ENCODE measurements around the gene NPRL2. TPM values are rescaled to one million over a fixed set of nuclear protein-coding genes. Genes with fewer than 3 reads are reported as not detected.

The NPRL2 gene
- total and polyA plus RNA-seq, 9 of the 15 experiments (the other 6 are each of a cell fraction or from before 2014, with no cell fraction given) = 17.4 to 40.4 (median 24.4) TPM

- TF ChIP-seq XRCC5 (IDR thresholded peaks at IDR 0.05; ENCODE audit: low read depth, low read length) = 0 out of 2 replicates have a peak, but pooled peaks have one; percentile 49
- peak; percentile 25; the same call in 1 of the 2 replicates for TF ChIP-seq RB1 (IDR thresholded peaks at IDR 0.05; ENCODE audit: low read depth)
- peak; percentile 63 for TF ChIP-seq SP1 (CRISPR knock-in tag; IDR thresholded peaks at IDR 0.05)
- TF ChIP-seq RBM22 (IDR thresholded peaks at IDR 0.05; ENCODE audit: low read depth, low read length, poor library complexity, severe bottlenecking) = peak; percentile 96
- peak; percentile 92 for TF ChIP-seq NFYB (IDR thresholded peaks at IDR 0.05; ENCODE audit: extremely low read depth, insufficient read length)
- TF ChIP-seq SUPT5H (IDR thresholded peaks at IDR 0.05) = peak; percentile 33
- TF ChIP-seq PHF20 (IDR thresholded peaks at IDR 0.05; ENCODE audit: partially characterized antibody) = peak; percentile 80
- TF ChIP-seq RBFOX2 (IDR thresholded peaks at IDR 0.05; ENCODE audit: low read depth, low read length) = peak; percentile 83
- peak; percentile 79 for TF ChIP-seq FIP1L1 (IDR thresholded peaks at IDR 0.05; ENCODE audit: low read depth, low read length, poor library complexity, severe bottlenecking)
- TF ChIP-seq HDAC3 (IDR thresholded peaks at IDR 0.05; ENCODE audit: borderline replicate concordance, partially characterized antibody) = no peak
- TF ChIP-seq SMAD2 (IDR thresholded peaks at IDR 0.05; ENCODE audit: low read depth, low read length) = no peak
- TF ChIP-seq PKNOX1 (IDR thresholded peaks at IDR 0.05) = peak; percentile 68
- peak; percentile 40; the same call in 1 of the 2 replicates for TF ChIP-seq EP400 (IDR thresholded peaks at IDR 0.05)
- peak; percentile 62 to 67 for TF ChIP-seq NRF1 (conservative IDR thresholded peaks at IDR 0.05 in 1 of 2, IDR thresholded peaks at IDR 0.05 in 1 of 2)
- peak; percentile 76; the same call in 1 of the 2 replicates for TF ChIP-seq KAT7 (CRISPR knock-in tag; IDR thresholded peaks at IDR 0.05; ENCODE audit: borderline replicate concordance)
- TF ChIP-seq SIN3A (IDR thresholded peaks at IDR 0.05; ENCODE audit: borderline replicate concordance in 2 of 2, control insufficient read depth in 1 of 2, low read depth in 2 of 2, low read length in 2 of 2) = peak; percentile 81 to 90; a peak in 2 of 4 replicates
- peak; percentile 55 for TF ChIP-seq REST (IDR thresholded peaks at IDR 0.05; ENCODE audit: borderline replicate concordance)
- no peak for TF ChIP-seq REST (CRISPR knock-in tag; IDR thresholded peaks at IDR 0.05; ENCODE audit: low read depth)
- peak; percentile 73; the same call in 1 of the 2 replicates for TF ChIP-seq PHF8 (IDR thresholded peaks at IDR 0.05; ENCODE audit: borderline replicate concordance, low read length)
Measured at GRCh38 chr3:50327943-50328691, 22.5 kb downstream of the NPRL2 start, which contains the start of gene TUSC2 (continued).

Data from K562 (cell line).